Measurements from ENCODE around the gene HLA-DQB1.

HLA-DQB1 gene

GRCh38 chr6:32623693-32624092, 42.8 kb downstream of the HLA-DQB1 start:
- Histone ChIP-seq H2BK5ac (ENCODE audit: low read length) (no peak overlapping the region), H4K5ac (ENCODE audit: low read length) (no peak overlapping the region), H2AK5ac (ENCODE audit: low read length) (no peak overlapping the region), H3K27ac (ENCODE audit: low read depth, low read length) (no peak overlapping the region), H3K56ac (ENCODE audit: low read length) (no peak overlapping the region), H3K4ac (ENCODE audit: low read depth, low read length) (no peak overlapping the region), H4K8ac (ENCODE audit: low read depth, low read length) (no peak overlapping the region), H3K4me3 (ENCODE audit: low read length) (no peak overlapping the region), H2BK15ac (replicated peaks; ENCODE audit: low read depth) (no peak overlapping the region), H3K4me1 (ENCODE audit: control insufficient read depth, low read depth, low read length) (no peaks in the 10 kb centered on the region), H3K4me2 (ENCODE audit: low read length) (no peak overlapping the region), H3K36me3 (ENCODE audit: control insufficient read depth, insufficient read depth, low read length) (no peaks in the 10 kb centered on the region), H3K79me2 (ENCODE audit: control insufficient read depth, insufficient read depth, low read length) (no peaks in the 10 kb centered on the region), H3K79me1 (ENCODE audit: low read length) (no peaks in the 10 kb centered on the region), H3K27me3 (ENCODE audit: insufficient read depth, low read length, poor library complexity) (no peaks in the 10 kb centered on the region), H3K9ac (ENCODE audit: low read length) (no peak overlapping the region), H3K18ac (ENCODE audit: low read length) (no peak overlapping the region), H2BK120ac (ENCODE audit: low read depth, low read length) (no peak overlapping the region), H3K23ac (ENCODE audit: low read length) (no peak overlapping the region)
- DNase-seq: no peak

- H4K8ac ChIP-seq (ENCODE audit: low read depth, low read length): no peak overlapping the region
- H3K79me1 ChIP-seq (ENCODE audit: low read length): no peaks in the 10 kb centered on the region
- no peak overlapping the region for H2BK5ac ChIP-seq (ENCODE audit: low read length)
- H2BK15ac ChIP-seq (replicated peaks; ENCODE audit: low read depth): no peak overlapping the region
- no peak overlapping the region for H3K4me3 ChIP-seq (ENCODE audit: low read length)
- H3K18ac ChIP-seq (ENCODE audit: low read length): no peak overlapping the region
- H3K27me3 ChIP-seq (ENCODE audit: insufficient read depth, low read length, poor library complexity): no peaks in the 10 kb centered on the region
- H3K4ac ChIP-seq (ENCODE audit: low read depth, low read length): no peak overlapping the region
- peak; percentile 78 for DNase-seq
- H3K4me1 ChIP-seq (ENCODE audit: control insufficient read depth, low read depth, low read length): no peaks in the 10 kb centered on the region
- H4K5ac ChIP-seq (ENCODE audit: low read length): no peak overlapping the region
- no peak overlapping the region for H3K27ac ChIP-seq (ENCODE audit: low read depth, low read length)
- no peak overlapping the region for H2BK120ac ChIP-seq (ENCODE audit: low read depth, low read length)
- no peak overlapping the region for H3K9ac ChIP-seq (ENCODE audit: low read length)
- H3K79me2 ChIP-seq (ENCODE audit: control insufficient read depth, insufficient read depth, low read length): no peaks in the 10 kb centered on the region
- no peaks in the 10 kb centered on the region for H3K36me3 ChIP-seq (ENCODE audit: control insufficient read depth, insufficient read depth, low read length)
- WGBS (ENCODE audit: extremely low coverage, insufficient coverage, low lambda C conversion rate): no CpG with 5 or more reads among the region's 1 CpG
- H3K4me2 ChIP-seq (ENCODE audit: low read length): no peak overlapping the region
- H3K23ac ChIP-seq (ENCODE audit: low read length): no peak overlapping the region
- H3K56ac ChIP-seq (ENCODE audit: low read length): no peak overlapping the region
- no peak overlapping the region for H2AK5ac ChIP-seq (ENCODE audit: low read length)
Observed at GRCh38 chr6:32622545-32623401, 43.7 kb downstream of the HLA-DQB1 start.

GRCh38 chr6:32621372-32621771, 45.1 kb downstream of the HLA-DQB1 start:
- no peak overlapping the region for H2BK5ac ChIP-seq (ENCODE audit: low read length)
- H3K4ac ChIP-seq (ENCODE audit: low read depth, low read length): no peak overlapping the region
- H4K5ac ChIP-seq (ENCODE audit: low read length): no peak overlapping the region
- H3K56ac ChIP-seq (ENCODE audit: low read length): no peak overlapping the region
- no peak overlapping the region for H2AK5ac ChIP-seq (ENCODE audit: low read length)
- no CpG with 5 or more reads among the region's 3 CpGs for WGBS (ENCODE audit: extremely low coverage, insufficient coverage, low lambda C conversion rate)
- no peak for DNase-seq
- H3K79me2 ChIP-seq (ENCODE audit: control insufficient read depth, insufficient read depth, low read length): no peaks in the 10 kb centered on the region
- no peaks in the 10 kb centered on the region for H3K27me3 ChIP-seq (ENCODE audit: insufficient read depth, low read length, poor library complexity)
- no peaks in the 10 kb centered on the region for H3K4me1 ChIP-seq (ENCODE audit: control insufficient read depth, low read depth, low read length)
- no peak overlapping the region for H2BK120ac ChIP-seq (ENCODE audit: low read depth, low read length)
- H3K27ac ChIP-seq (ENCODE audit: low read depth, low read length): no peak overlapping the region
- H3K18ac ChIP-seq (ENCODE audit: low read length): no peak overlapping the region
- no peak overlapping the region for H3K23ac ChIP-seq (ENCODE audit: low read length)
- no peak overlapping the region for H3K9ac ChIP-seq (ENCODE audit: low read length)
- H3K79me1 ChIP-seq (ENCODE audit: low read length): no peaks in the 10 kb centered on the region
- no peaks in the 10 kb centered on the region for H3K36me3 ChIP-seq (ENCODE audit: control insufficient read depth, insufficient read depth, low read length)
- no peak overlapping the region for H4K8ac ChIP-seq (ENCODE audit: low read depth, low read length)
- no peak overlapping the region for H3K4me3 ChIP-seq (ENCODE audit: low read length)
- H2BK15ac ChIP-seq (replicated peaks; ENCODE audit: low read depth): no peak overlapping the region
- H3K4me2 ChIP-seq (ENCODE audit: low read length): no peak overlapping the region

GRCh38 chr6:32617751-32618150, 48.7 kb downstream of the HLA-DQB1 start:
- Histone ChIP-seq H3K4me1 (ENCODE audit: control insufficient read depth, low read depth, low read length) (no peaks in the 10 kb centered on the region), H4K8ac (ENCODE audit: low read depth, low read length) (no peak overlapping the region), H3K4me2 (ENCODE audit: low read length) (no peak overlapping the region), H3K4me3 (ENCODE audit: low read length) (no peak overlapping the region), H3K79me1 (ENCODE audit: low read length) (no peaks in the 10 kb centered on the region), H3K23ac (ENCODE audit: low read length) (no peak overlapping the region), H3K27ac (ENCODE audit: low read depth, low read length) (no peak overlapping the region), H2BK120ac (ENCODE audit: low read depth, low read length) (no peak overlapping the region), H4K5ac (ENCODE audit: low read length) (no peak overlapping the region), H3K9ac (ENCODE audit: low read length) (no peak overlapping the region), H2BK5ac (ENCODE audit: low read length) (no peak overlapping the region), H3K27me3 (ENCODE audit: insufficient read depth, low read length, poor library complexity) (no peaks in the 10 kb centered on the region), H3K56ac (ENCODE audit: low read length) (no peak overlapping the region), H3K79me2 (ENCODE audit: control insufficient read depth, insufficient read depth, low read length) (no peaks in the 10 kb centered on the region), H3K36me3 (ENCODE audit: control insufficient read depth, insufficient read depth, low read length) (no peaks in the 10 kb centered on the region), H2BK15ac (replicated peaks; ENCODE audit: low read depth) (no peak overlapping the region), H3K18ac (ENCODE audit: low read length) (no peak overlapping the region), H3K4ac (ENCODE audit: low read depth, low read length) (no peak overlapping the region), H2AK5ac (ENCODE audit: low read length) (no peak overlapping the region)
- DNase-seq: no peak
- WGBS (ENCODE audit: extremely low coverage, insufficient coverage, low lambda C conversion rate): no CpG with 5 or more reads among the region's 1 CpG

- H3K23ac ChIP-seq (ENCODE audit: low read length): no peak overlapping the region
- H3K4me1 ChIP-seq (ENCODE audit: control insufficient read depth, low read depth, low read length): no peaks in the 10 kb centered on the region
- H3K4ac ChIP-seq (ENCODE audit: low read depth, low read length): no peak overlapping the region
- no peaks in the 10 kb centered on the region for H3K36me3 ChIP-seq (ENCODE audit: control insufficient read depth, insufficient read depth, low read length)
- no peaks in the 10 kb centered on the region for H3K27me3 ChIP-seq (ENCODE audit: insufficient read depth, low read length, poor library complexity)
- no peak overlapping the region for H3K4me3 ChIP-seq (ENCODE audit: low read length)
- H3K18ac ChIP-seq (ENCODE audit: low read length): no peak overlapping the region
- H3K56ac ChIP-seq (ENCODE audit: low read length): no peak overlapping the region
- no peak overlapping the region for H4K8ac ChIP-seq (ENCODE audit: low read depth, low read length)
- no CpG with 5 or more reads among the region's 3 CpGs for WGBS (ENCODE audit: extremely low coverage, insufficient coverage, low lambda C conversion rate)
- no peak overlapping the region for H3K9ac ChIP-seq (ENCODE audit: low read length)
- no peak overlapping the region for H2BK120ac ChIP-seq (ENCODE audit: low read depth, low read length)
- no peak overlapping the region for H4K5ac ChIP-seq (ENCODE audit: low read length)
- DNase-seq: no peak
- no peaks in the 10 kb centered on the region for H3K79me1 ChIP-seq (ENCODE audit: low read length)
- no peak overlapping the region for H2BK5ac ChIP-seq (ENCODE audit: low read length)
- H3K79me2 ChIP-seq (ENCODE audit: control insufficient read depth, insufficient read depth, low read length): no peaks in the 10 kb centered on the region
- no peak overlapping the region for H3K27ac ChIP-seq (ENCODE audit: low read depth, low read length)
- H2BK15ac ChIP-seq (replicated peaks; ENCODE audit: low read depth): no peak overlapping the region
- H3K4me2 ChIP-seq (ENCODE audit: low read length): no peak overlapping the region
- no peak overlapping the region for H2AK5ac ChIP-seq (ENCODE audit: low read length)
Observed at GRCh38 chr6:32615885-32616532, 50.4 kb downstream of the HLA-DQB1 start.

Data from mesendoderm (in vitro differentiated cells).